ENCODE data around the gene GCLM. TPM values are rescaled to one million over a fixed set of nuclear protein-coding genes. Genes with fewer than 3 reads are reported as not detected.
"Not testable (repeated sequence)": the region's sequence is repeated elsewhere in the genome, so short reads cannot be mapped to it uniquely, and the experiment has no call there.

GCLM gene
- polyA plus RNA-seq, 5 donors = 8.7 to 13.5 (median 11.5) TPM

GRCh38 chr1:93900723-93901504 lies 8.3 kb downstream of the GCLM start:
- DNase-seq = no peak

DNA sequence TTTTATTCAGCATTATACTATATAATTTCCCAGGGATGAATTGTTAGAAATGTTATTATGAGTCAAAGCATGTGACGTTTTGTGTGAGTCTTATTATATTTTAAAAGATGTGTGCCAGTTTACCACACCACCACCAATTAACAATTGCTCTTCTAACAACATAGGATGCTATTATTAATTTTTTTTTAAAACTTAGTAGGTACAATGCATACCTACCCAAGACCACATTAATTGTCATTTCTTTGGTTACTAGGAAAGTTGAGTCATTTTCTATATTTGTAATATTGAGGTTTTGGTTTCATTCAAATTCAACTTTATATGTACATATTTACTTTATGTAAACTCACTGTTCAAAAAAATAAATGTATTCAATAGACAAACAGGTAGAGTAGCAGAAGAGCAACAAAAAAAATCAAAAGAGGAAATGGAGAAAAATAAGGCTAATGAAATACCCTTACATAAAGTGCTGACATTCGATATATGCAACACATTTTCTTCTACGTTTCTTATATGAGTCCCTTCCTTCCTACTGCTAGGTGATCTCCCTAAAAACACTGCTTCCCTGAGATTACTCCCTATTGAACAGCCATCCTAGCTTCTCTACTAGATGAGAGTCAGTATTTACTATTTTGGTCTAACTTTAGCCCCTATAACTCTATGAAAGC lies 9.6 kb downstream of the GCLM start:
- DNase-seq = no peak

- no peak for DNase-seq
Observed at GRCh38 chr1:93888900-93889299, 20.3 kb downstream of the GCLM start.

DNA sequence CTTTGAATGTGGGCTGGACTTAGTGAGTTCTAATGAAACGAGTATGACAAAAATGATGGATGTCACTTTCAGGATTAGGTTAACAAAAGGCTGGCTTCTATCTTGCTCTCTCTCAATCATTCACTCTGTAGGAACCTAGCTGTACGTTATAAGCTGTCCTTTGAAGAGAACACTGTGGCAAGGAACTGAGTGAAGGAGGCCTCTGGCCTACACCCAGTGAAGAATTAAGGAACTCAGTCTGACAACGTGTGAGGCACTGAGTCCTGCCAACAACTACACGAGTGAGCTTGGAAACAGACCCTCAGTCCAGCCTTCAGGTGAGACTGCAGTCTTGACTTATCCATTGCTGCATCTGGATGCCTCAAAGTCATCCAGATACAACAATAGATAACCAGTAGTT lies 27.0 kb downstream of the GCLM start:
- no peak for DNase-seq

GRCh38 chr1:93880731-93881130 lies 28.5 kb downstream of the GCLM start:
- DNase-seq = no peak

DNA sequence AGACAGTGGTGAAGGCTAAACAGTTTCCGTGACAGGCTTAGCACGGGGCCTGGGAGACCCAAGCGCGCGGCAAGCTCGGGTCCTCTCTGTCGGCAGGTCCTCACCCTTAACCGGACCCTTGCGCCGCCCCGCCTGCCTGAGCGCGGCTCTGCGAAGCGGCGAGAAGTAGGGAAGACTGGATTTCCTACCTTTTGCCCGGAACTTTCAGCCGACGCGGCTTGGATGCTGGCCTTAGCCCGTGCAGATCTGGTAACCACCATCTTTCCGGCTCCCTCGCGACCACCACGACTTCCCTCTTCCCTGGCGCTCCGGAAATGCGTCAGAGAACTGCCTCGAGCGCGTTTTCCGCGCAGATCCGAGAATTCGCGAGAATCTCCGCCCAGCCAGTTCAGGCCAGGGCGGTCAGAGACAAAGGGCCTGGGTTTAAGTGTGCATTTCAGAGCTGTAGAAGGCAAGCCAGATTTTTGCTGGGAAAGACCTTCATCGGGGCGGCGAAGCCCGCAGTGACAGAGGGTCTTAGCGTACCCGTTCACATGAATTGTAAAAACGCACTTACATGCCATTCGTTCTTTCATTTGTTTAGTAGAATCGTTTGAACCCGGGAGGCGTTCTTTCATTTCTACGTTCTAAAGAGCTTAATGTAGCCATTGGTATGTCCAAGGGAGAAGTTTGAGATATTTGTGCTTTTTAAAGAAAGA lies 30.2 kb downstream of the GCLM start, which contains the start of gene DNTTIP2:
Gene DNTTIP2, minus strand, starts transcription at position 318 of the 698 bp plus-strand sequence. Its CDS starts 58 bp downstream, at position 260.
- peak; percentile 93 to 94 for DNase-seq

- peak in 1 of 2 donors; percentile 5 for DNase-seq
Observed at GRCh38 chr1:93878501-93878888, 30.7 kb downstream of the GCLM start.

DNA sequence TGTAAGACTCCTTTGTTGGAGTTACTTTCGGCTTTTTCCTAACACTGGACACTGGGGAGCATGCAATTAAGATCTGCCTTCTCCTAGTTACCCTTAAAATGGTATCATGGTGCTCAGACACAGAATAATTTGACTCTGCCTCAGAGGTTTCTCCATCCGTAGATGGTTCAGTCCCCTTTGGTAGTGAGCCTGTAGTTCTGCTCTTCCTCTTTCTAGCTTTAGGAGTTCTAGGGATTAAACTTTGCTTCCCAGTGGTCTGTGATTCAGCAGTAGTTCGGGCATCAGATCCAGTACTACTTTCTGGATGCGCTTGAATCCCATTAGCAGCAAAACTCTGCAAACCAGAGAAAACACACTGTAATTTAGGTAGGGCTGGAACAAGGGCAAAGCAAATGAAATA lies 31.7 kb downstream of the GCLM start:
- no peak for DNase-seq

DNA sequence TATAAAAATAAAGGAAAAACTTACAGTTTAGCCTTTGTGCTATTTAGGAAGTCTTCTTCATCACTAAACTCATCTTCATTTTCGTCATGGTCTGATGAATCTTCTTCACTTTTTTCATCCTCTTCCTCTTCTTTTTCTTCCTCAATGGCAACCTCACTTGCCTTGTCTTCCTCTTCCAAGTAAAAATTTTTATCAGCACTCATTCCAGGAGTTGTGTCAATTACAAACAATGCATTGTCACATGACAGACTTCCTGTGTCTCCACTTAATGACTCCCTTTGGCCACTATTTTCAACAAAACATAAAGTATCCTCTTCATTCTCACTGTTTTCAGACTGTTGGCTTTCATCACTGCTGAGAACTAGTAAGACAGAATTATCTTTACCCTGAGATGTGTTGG lies 33.0 kb downstream of the GCLM start:
- no peak for DNase-seq

GRCh38 chr1:93874025-93874651 lies 35.1 kb downstream of the GCLM start:
- DNase-seq = no peak

DNA sequence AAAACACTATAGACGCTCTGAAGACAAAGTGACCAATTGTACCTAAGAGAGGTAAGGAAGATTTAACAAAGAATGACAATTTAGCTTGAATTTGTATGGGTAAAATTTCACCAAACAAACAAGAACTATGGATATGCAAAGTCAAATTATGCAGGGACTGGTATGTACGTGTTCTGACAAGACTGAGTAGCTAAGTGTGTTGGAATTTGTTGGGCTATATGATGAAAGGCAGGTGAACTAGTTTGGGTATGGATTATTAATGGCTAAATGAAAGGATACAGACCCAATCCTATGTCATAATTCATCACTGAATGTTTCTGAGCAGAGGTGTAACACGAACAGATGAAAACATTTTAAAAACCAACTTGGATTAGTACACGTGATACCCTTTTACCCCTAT lies 37.9 kb downstream of the GCLM start:
- DNase-seq = no peak

GRCh38 chr1:93869653-93870052 lies 39.6 kb downstream of the GCLM start:
- DNase-seq = no peak

DNA sequence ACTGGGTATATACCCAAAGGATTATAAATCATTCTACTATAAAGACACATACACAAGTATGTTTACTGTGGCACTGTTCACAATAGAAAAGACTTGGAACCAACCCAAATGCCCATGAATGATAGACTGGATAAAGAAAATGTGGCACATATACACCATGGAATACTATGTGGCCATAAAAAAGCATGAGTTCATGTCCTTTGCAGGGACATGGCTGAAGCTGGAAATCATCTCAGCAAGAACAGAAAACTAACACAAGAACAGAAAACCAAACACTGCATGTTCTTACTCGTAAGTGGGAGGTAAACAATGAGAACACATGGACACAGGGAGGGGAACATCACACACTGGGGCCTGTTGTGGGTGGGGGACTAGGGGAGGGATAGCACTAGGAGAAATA lies 40.7 kb downstream of the GCLM start:
- DNase-seq = not testable (repeated sequence)

DNA sequence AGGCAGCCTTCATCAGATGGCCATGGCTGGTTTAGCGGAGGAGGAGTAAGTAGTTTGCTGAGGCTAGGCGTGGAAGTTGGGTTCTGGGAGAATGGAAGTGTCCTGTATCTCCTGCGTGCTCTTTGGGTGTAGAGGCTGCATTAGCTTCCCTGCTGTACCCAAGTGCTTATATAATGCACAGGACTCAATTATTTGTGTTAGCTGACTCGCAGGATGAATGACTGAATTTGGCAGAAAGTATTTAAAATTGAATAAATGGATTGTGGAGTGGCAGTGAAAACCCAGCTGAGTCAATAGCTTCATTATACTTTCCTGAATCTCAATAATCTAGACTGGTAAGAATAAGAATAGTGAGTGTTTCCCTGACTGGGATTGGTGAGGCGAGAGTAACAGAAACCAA lies 44.0 kb downstream of the GCLM start:
- no peak for DNase-seq

DNA sequence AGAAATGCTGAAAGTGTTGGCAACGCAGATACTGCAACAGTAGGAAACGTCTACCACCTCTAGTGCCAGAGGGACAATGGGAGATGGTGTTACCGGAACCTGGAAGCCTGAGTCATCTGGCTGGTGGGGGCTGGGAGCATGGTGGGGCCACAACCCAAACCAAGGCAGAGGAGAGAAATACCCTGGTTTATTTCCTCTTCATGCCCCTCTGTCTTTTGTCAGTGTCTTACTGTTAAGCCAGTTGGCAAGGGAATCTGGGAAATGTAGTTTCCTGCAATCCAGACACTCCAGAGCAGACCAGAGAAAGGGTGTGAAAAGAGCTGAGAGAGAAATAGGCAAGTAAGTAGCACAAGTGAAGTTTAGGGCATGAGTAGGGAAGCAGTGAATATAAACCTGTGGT lies 45.1 kb downstream of the GCLM start:
- DNase-seq = no peak

- DNase-seq = not testable (repeated sequence)
Observed at GRCh38 chr1:93857653-93858052, 51.6 kb downstream of the GCLM start.

DNA sequence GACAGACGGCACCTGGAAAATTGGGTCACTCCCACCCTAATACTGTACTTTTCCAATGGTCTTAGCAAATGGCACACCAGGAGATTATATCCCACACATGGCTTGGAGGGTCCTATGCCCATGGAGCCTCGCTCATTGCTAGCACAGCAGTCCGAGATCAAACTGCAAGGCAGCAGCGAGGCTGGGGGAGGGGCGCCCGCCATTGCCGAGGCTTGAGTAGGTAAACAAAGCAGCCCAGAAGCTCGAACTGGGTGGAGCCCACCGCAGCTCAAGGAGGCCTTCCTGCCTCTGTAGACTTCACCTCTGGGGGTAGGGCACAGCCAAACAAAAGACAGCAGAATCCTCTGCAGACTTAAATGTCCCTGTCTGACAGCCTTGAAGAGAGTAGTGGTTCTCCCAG lies 53.2 kb downstream of the GCLM start:
- DNase-seq = not testable (repeated sequence)

- DNase-seq = no peak
Observed at GRCh38 chr1:93853940-93854339, 55.3 kb downstream of the GCLM start.

DNA sequence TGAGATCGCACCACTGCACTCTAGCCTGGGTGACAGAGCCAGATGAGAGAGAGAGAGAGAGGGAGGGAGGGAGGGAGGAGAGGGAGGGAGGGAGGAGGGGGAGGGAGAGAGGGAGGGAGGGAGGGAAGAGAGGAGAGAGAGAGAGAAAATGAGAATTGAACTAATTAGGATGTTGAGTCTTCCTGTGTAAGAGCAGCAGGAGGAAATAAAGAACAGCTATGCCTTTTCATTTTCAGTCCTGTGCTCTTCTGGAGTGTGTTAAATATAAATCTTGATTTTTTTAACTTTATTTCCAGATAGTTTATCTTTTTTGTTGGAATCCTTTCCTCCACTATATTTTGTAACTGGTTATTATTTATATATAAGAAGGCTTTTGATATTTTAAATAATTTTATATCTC lies 57.4 kb downstream of the GCLM start:
- no peak for DNase-seq

- no peak for DNase-seq
Observed at GRCh38 chr1:93851327-93851712, 57.9 kb downstream of the GCLM start.

GRCh38 chr1:93850687-93851326 lies 58.4 kb downstream of the GCLM start:
- not testable (repeated sequence) for DNase-seq

Data from right lung (tissue), 5 donors.